ENCODE measurements around the gene MARCO. TPM values are rescaled to one million over a fixed set of nuclear protein-coding genes. Genes with fewer than 3 reads are reported as not detected.

Gene MARCO
- total RNA-seq, 1 experiment from 2014 or later = not detected

DNA sequence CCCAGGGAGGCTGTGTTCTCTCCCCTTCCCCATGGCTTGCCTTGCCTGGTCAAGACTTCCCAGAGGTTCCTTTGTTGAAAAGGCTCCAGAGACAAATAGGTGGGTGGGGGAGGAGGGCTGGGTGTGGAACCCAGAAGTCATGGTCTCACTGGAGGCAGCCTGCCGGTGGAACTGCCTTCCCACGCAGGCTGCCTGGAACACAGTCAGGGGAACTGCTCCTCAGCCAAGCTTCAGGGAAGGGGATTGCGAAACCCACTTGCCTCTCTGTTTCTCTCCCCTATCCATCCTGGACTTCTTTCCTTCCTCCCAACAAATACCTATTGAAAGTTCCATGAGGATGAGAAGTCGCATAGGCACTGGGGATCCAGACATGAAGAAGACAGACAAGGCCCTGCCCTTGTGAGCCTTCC lies 31.6 kb downstream of the MARCO start:
- H3K4me1 ChIP-seq (ENCODE audit: insufficient read depth, low read length) = no peaks in the 10 kb centered on the region
- peaks cover 6 to 7% of the 10 kb centered on the region in 2 experiments for H3K4me1 Mint-ChIP-seq

More for the DNA sequence above, 31.6 kb downstream of the MARCO start:
- Histone ChIP-seq H3K4ac (ENCODE audit: low read depth, low read length) (no peak overlapping the region), H3K27me3 (ENCODE audit: insufficient read depth, low read length) (no peaks in the 10 kb centered on the region; the same call in 1 of the 2 replicates), H2BK120ac (ENCODE audit: low read depth, low read length, poor library complexity, severe bottlenecking) (no peak overlapping the region), H3K23ac (ENCODE audit: insufficient read length, low read depth, low read length) (no peak overlapping the region), H3K79me2 (ENCODE audit: insufficient read depth, low read length) (no peaks in the 10 kb centered on the region), H2BK20ac (ENCODE audit: low read depth, low read length, poor library complexity, severe bottlenecking) (no peak overlapping the region), H3K56ac (ENCODE audit: insufficient read length, low read depth, low read length) (no peak overlapping the region), H2BK15ac (ENCODE audit: low read depth, low read length) (no peak overlapping the region), H3K18ac (ENCODE audit: insufficient read length, low read depth, low read length) (no peak overlapping the region), H3K9me3 (ENCODE audit: control insufficient read depth, low read depth, low read length) (no peaks in the 10 kb centered on the region), H3K27ac (ENCODE audit: insufficient read length, low read depth, low read length) (no peak overlapping the region), H3K23me2 (ENCODE audit: insufficient read length, low read depth, low read length, poor library complexity, severe bottlenecking) (no peaks in the 10 kb centered on the region), H2BK5ac (ENCODE audit: insufficient read length, low read length) (no peak overlapping the region), H4K5ac (ENCODE audit: insufficient read length, low read depth, low read length) (no peak overlapping the region), H3K14ac (ENCODE audit: insufficient read depth, low read length) (no peak overlapping the region), H3T11ph (ENCODE audit: low read length) (no peak overlapping the region), H2AK5ac (ENCODE audit: insufficient read length, low read length) (no peak overlapping the region), H2BK12ac (ENCODE audit: insufficient read length, low read depth, low read length) (no peak overlapping the region), H4K91ac (ENCODE audit: insufficient read length, low read depth, low read length) (no peak overlapping the region), H2AFZ (ENCODE audit: low read length) (no peak overlapping the region), H3K9ac (ENCODE audit: extremely low read depth, insufficient read length, low read length) (no peak overlapping the region), H4K8ac (replicated peaks; ENCODE audit: insufficient read length, low read depth, low read length) (no peak overlapping the region), H3K79me1 (ENCODE audit: insufficient read depth, low read depth, low read length, poor library complexity, severe bottlenecking) (no peaks in the 10 kb centered on the region), H3K4me2 (ENCODE audit: insufficient read depth, insufficient read length, low read length) (no peak overlapping the region), H4K20me1 (ENCODE audit: control insufficient read depth, insufficient read depth, insufficient read length) (no peaks in the 10 kb centered on the region)
- TF ChIP-seq, protein P1, sequence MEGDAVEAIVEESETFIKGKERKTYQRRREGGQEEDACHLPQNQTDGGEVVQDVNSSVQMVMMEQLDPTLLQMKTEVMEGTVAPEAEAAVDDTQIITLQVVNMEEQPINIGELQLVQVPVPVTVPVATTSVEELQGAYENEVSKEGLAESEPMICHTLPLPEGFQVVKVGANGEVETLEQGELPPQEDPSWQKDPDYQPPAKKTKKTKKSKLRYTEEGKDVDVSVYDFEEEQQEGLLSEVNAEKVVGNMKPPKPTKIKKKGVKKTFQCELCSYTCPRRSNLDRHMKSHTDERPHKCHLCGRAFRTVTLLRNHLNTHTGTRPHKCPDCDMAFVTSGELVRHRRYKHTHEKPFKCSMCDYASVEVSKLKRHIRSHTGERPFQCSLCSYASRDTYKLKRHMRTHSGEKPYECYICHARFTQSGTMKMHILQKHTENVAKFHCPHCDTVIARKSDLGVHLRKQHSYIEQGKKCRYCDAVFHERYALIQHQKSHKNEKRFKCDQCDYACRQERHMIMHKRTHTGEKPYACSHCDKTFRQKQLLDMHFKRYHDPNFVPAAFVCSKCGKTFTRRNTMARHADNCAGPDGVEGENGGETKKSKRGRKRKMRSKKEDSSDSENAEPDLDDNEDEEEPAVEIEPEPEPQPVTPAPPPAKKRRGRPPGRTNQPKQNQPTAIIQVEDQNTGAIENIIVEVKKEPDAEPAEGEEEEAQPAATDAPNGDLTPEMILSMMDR (conservative IDR thresholded peaks at IDR 0.05) = no peak
- Mint-ChIP-seq H3K9me3 (peaks cover 3 to 11% of the 10 kb centered on the region in 2 experiments; a peak in 3 of 5 replicates), H3K36me3 (ENCODE audit: insufficient read depth in 1 of 3, low read depth in 3 of 3) (no peaks in the 10 kb centered on the region), H3K27ac (no peak overlapping the region), H3K4me3 (no peak overlapping the region), H3K27me3 (ENCODE audit: low read depth) (peaks cover 82% of the 10 kb centered on the region)
- no CpG with 5 or more reads among the region's 4 CpGs for WGBS (ENCODE audit: extremely low coverage, insufficient read length, low lambda C conversion rate)
- DNase-seq = no peak
